OCI-LY3 (cell line): ENCODE results near the gene CHMP6.

ENCODE experiments used
- EZH2phosphoT487 ChIP-seq: fragments of 200-600 bp; shearing (Covaris generic); IDR thresholded peaks from 2 replicates; pipeline ENCODE4 v1.6.1; 2018; ENCODE audit warnings: antibody characterized with exemption, mixed run types, low read depth
- TF ChIP-seq, protein P1 (sequence below): fragments of 200-600, 300-600 bp; sonication (generic); IDR thresholded peaks from 2 replicates; pipeline ENCODE4 v1.5.1; 2014; ENCODE audit warnings: antibody characterized with exemption, low read length, low read depth

DNA sequence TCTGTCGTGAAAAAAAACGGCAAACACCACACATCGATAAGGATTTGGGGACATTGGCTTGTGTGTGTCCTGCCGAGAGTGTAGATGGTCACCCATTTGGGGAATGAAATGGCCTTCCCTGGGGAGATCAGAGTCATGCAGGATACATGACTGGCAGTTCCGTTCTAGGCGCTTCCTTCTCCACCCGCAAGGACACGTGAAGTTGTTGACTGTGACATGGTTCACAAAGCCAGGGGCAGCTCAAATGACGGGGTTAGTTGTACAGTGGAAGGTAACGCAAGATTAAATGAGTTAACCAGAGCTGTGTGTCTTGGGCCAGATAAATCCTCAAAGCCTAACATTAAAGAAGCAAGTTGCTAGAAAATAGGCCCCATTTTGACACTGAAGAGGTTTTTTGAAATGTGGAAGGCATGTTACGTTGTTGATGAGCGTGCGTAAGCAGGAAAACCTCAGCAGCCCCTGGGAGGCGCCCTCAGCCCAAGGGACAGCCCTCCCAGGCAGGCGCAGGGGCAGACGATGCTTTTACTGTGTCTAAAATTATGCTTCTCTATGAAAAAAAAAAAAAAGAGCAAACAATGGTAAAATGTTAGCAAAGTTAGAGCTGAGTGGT lies 35.9 kb upstream of the CHMP6 start:
- TF ChIP-seq, protein P1, sequence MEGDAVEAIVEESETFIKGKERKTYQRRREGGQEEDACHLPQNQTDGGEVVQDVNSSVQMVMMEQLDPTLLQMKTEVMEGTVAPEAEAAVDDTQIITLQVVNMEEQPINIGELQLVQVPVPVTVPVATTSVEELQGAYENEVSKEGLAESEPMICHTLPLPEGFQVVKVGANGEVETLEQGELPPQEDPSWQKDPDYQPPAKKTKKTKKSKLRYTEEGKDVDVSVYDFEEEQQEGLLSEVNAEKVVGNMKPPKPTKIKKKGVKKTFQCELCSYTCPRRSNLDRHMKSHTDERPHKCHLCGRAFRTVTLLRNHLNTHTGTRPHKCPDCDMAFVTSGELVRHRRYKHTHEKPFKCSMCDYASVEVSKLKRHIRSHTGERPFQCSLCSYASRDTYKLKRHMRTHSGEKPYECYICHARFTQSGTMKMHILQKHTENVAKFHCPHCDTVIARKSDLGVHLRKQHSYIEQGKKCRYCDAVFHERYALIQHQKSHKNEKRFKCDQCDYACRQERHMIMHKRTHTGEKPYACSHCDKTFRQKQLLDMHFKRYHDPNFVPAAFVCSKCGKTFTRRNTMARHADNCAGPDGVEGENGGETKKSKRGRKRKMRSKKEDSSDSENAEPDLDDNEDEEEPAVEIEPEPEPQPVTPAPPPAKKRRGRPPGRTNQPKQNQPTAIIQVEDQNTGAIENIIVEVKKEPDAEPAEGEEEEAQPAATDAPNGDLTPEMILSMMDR, result no peak
- TF ChIP-seq EZH2phosphoT487, result no peak
